ENCODE measurements around the gene FBXO27. TPM values are rescaled to one million over a fixed set of nuclear protein-coding genes. Genes with fewer than 3 reads are reported as not detected.

Gene FBXO27
- total and polyA plus RNA-seq, 2 of the 13 experiments (the other 11 are each of a cell fraction or from before 2014, with no cell fraction given): 0.15 to 2.8 TPM

- TF ChIP-seq BATF2 (CRISPR knock-in tag; IDR thresholded peaks at IDR 0.05): no peak
- peak; percentile 49; the same call in 1 of the 2 replicates for TF ChIP-seq CSRNP1 (CRISPR knock-in tag; IDR thresholded peaks at IDR 0.05)
- no peak for TF ChIP-seq SRSF9 (IDR thresholded peaks at IDR 0.05; ENCODE audit: borderline replicate concordance, insufficient read depth, low read depth, low read length, poor library complexity, severe bottlenecking)
- TF ChIP-seq ZFP90 (CRISPR knock-in tag; IDR thresholded peaks at IDR 0.05; ENCODE audit: borderline replicate concordance): no peak
- TF ChIP-seq ZBTB2 (CRISPR knock-in tag; IDR thresholded peaks at IDR 0.05; ENCODE audit: low read depth): no peak
- TF ChIP-seq ZNF557 (CRISPR knock-in tag; IDR thresholded peaks at IDR 0.05): no peak
- no peak for TF ChIP-seq FOXM1 (CRISPR knock-in tag; IDR thresholded peaks at IDR 0.05)
- no peak for TF ChIP-seq NFAT5 (CRISPR knock-in tag; IDR thresholded peaks at IDR 0.05)
- no peak for TF ChIP-seq SNAPC4 (CRISPR knock-in tag; IDR thresholded peaks at IDR 0.05)
- TF ChIP-seq GFI1 (CRISPR knock-in tag; IDR thresholded peaks at IDR 0.05; ENCODE audit: borderline replicate concordance): 0 out of 2 replicates have a peak, but pooled peaks have one; percentile 29
- TF ChIP-seq KDM5A (IDR thresholded peaks at IDR 0.05; ENCODE audit: borderline replicate concordance, low read length): no peak
- TF ChIP-seq ZMYM3 (CRISPR knock-in tag; IDR thresholded peaks at IDR 0.05): 0 out of 2 replicates have a peak, but pooled peaks have one; percentile 36
- TF ChIP-seq TCF7L2 (IDR thresholded peaks at IDR 0.05; ENCODE audit: low read depth, low read length): no peak
Measured at GRCh38 chr19:39053276-39054090, 21.1 kb upstream of the FBXO27 start (continued).
